Activated CD8-positive, alpha-beta T cell treated with anti-CD3 and anti-CD28 coated beads for 36 hours (primary cell): ENCODE measurements around the gene PTS. TPM values are rescaled to one million over a fixed set of nuclear protein-coding genes. Genes with fewer than 3 reads are reported as not detected.

Experiments
- ATAC-seq: fragments of 200-7000 bp; cut with Tn5 transposase; one replicate; pipeline ENCODE4 v1.10.0; 2021; ENCODE audit warnings: mild to moderate bottlenecking, moderate library complexity
- CTCF ChIA-PET: fragments of 350-600 bp; sonication (Branson Sonifier 250); formaldehyde crosslinking; loops from one replicate; lab custom pipeline; 2021; ENCODE audit warnings: antibody characterized with exemption; lab: Charles Lee
- POLR2A ChIA-PET: fragments of 350-600 bp; sonication (Branson Sonifier 250); formaldehyde crosslinking; loops from one replicate; lab custom pipeline; 2021; ENCODE audit warnings: antibody characterized with exemption; lab: Charles Lee
- DNase-seq: peaks from one replicate; pipeline ENCODE4 v3.0.0-alpha.2; 2020
- H3K27ac Mint-ChIP-seq: one replicate; pipeline ENCODE4 v1.8.0; 2021; ENCODE audit warnings: mild to moderate bottlenecking, mixed read lengths
- H3K27me3 Mint-ChIP-seq: one replicate; pipeline ENCODE4 v1.8.0; 2021; ENCODE audit warnings: mixed read lengths
- H3K36me3 Mint-ChIP-seq: one replicate; pipeline ENCODE4 v1.8.0; 2021; ENCODE audit warnings: low read depth, mixed read lengths
- H3K4me1 Mint-ChIP-seq: one replicate; pipeline ENCODE4 v1.8.0; 2021; ENCODE audit warnings: low read depth, mixed read lengths
- H3K4me3 Mint-ChIP-seq: one replicate; pipeline ENCODE4 v1.8.0; 2021; ENCODE audit warnings: mild to moderate bottlenecking, moderate library complexity, mixed read lengths
- H3K9me3 Mint-ChIP-seq: one replicate; pipeline ENCODE4 v1.8.0; 2021; ENCODE audit warnings: mixed read lengths
- CTCF ChIP-seq: fragments of 200-600 bp; IDR thresholded peaks from one replicate; pipeline ENCODE4 v1.8.0; 2022; ENCODE audit warnings: antibody characterized with exemption, mild to moderate bottlenecking
- intact Hi-C: fragments of 100-400 bp; cut with micrococcal nuclease; formaldehyde crosslinking; loops from one replicate; pipeline ENCODE4 v1.10.0; 2022
- total RNA-seq, 2 experiments: library from RNA; stranded (reverse); gene quantifications; one replicate each; pipeline ENCODE4 v1.2.3, GENCODE V29; 2021

Gene PTS
- total RNA-seq, 2 experiments from 2014 or later: 22.6 to 24.9 TPM

DNA sequence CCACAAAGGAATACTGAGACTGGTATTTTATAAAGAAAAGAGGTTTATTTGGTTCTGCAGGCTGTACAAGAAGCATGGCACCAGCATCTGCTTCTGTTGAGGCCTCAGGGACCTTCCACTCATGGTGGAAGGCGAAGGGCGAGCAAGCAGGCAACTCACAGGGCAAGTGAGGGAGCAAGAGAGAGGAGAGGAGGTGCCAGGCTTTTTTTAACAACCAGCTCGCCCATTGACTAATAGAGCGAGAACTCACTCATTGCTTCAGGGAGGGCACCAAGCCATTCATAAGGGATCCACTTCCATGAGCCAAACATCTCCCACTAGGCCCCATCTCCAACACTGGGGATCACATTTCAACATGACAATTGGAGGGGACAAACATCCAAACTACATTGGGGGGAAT, 1.2 kb downstream of the PTS start:
- ATAC-seq: no peak

GRCh38 chr11:112228706-112229105, 2.5 kb downstream of the PTS start:
- ChIA-PET CTCF (interaction anchor here (1.6 to 5.1 kb wide), 2 partner anchors 9 to 52 kb away, joined by 4 to 37 read pairs; no protein-coding TSS in a partner anchor), POLR2A (interaction anchor here (1.5 kb wide), 1 partner anchor 45 kb away, joined by 4 read pairs; no protein-coding TSS in a partner anchor)
- ATAC-seq (no peak), DNase-seq (no peak)
- no peaks in the 10 kb centered on the region for H3K9me3 Mint-ChIP-seq
- intact Hi-C loops: no loop called here
- peaks cover 1% of the 10 kb centered on the region for H3K27me3 Mint-ChIP-seq
- peaks cover 15% of the 10 kb centered on the region for H3K4me1 Mint-ChIP-seq
- no peak overlapping the region for H3K27ac Mint-ChIP-seq
- peaks cover 21% of the 10 kb centered on the region for H3K36me3 Mint-ChIP-seq
- no peak for TF ChIP-seq CTCF
- H3K4me3 Mint-ChIP-seq: no peak overlapping the region

More for the DNA sequence above, 1.2 kb downstream of the PTS start:
- intact Hi-C loops: no loop called here
- no peak for DNase-seq
- TF ChIP-seq CTCF: no peak
- H3K36me3 Mint-ChIP-seq: peaks cover 21% of the 10 kb centered on the region
- H3K27ac Mint-ChIP-seq: no peak overlapping the region
- H3K27me3 Mint-ChIP-seq: peaks cover 1% of the 10 kb centered on the region
- H3K9me3 Mint-ChIP-seq: no peaks in the 10 kb centered on the region
- peak overlapping the region; percentile 70 for H3K4me3 Mint-ChIP-seq
- ChIA-PET POLR2A (interaction anchor here (1.0 to 1.5 kb wide), 2 partner anchors 9 to 46 kb away, joined by 4 to 5 read pairs; no protein-coding TSS in a partner anchor), CTCF (interaction anchor here (1.6 to 5.1 kb wide), 2 partner anchors 8 to 53 kb away, joined by 4 to 37 read pairs; no protein-coding TSS in a partner anchor)
- peaks cover 15% of the 10 kb centered on the region for H3K4me1 Mint-ChIP-seq

DNA sequence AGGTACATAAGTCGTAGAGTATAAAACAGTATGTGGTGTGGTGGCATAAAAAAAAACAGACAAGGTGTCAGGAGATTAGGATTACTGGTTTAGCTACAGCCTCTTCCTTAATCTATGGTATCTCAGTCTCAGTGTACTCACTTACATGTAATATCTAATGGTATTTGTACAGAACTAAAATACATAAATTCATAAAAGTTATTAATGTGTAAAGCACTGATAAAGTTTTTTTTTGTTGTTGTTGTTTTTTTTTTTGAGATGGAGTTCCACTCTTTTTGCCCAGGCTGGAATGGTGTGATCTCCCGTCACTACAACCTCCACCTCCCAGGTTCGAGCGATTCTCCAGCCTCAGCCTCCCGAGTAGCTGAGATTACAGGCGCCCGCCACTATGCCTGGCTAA, 2.9 kb downstream of the PTS start:
- Mint-ChIP-seq H3K36me3 (peaks cover 23% of the 10 kb centered on the region), H3K27me3 (peaks cover 1% of the 10 kb centered on the region), H3K4me3 (no peak overlapping the region), H3K9me3 (no peaks in the 10 kb centered on the region), H3K27ac (no peak overlapping the region), H3K4me1 (peaks cover 15% of the 10 kb centered on the region)
- intact Hi-C loops: no loop called here
- ChIA-PET CTCF (interaction anchor here (5.1 kb wide), 1 partner anchor 51 kb away, joined by 37 read pairs; no protein-coding TSS in a partner anchor), POLR2A (interaction anchor here (0.6 kb wide), 1 partner anchor 129 kb away, joined by 3 read pairs; no protein-coding TSS in a partner anchor)
- DNase-seq (no peak), ATAC-seq (no peak)
- no peak for TF ChIP-seq CTCF

DNA sequence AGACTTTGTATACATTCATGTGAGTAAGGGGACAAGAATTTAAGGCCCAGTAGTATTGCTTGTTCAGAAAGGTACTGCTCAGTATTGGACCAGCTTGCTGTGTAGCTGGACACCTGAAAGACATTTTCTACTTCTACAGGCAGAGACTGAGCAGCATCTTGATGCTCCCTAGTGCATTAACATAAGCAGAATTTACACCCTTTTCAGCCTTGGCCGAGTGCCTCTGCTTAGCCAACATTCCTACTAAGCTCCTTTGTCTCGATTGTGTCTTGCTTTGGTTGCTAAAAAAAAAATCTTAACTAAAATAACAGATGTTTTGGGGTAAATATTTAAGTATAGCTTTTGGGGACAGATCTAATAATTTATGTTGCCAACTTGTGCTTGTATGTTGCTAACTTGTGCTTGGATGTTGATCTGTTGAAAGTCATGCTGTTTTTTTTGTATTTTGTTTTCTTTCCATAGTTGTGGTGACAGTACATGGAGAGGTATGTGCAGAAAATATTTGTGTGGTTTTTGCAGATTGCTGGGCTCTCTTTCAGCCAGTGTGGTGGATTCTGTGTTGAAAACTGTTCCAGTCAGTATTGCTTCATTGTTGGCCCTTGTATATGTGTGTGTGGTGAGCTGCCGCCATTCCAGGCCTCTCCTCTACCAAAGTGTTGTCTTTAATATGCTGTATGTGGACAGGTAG, 3.7 kb downstream of the PTS start:
- H3K4me1 Mint-ChIP-seq: peaks cover 15% of the 10 kb centered on the region
- ATAC-seq (no peak), DNase-seq (no peak)
- ChIA-PET POLR2A (interaction anchor here (0.6 to 1.3 kb wide), 3 partner anchors 10 to 644 kb away, joined by 3 to 4 read pairs (median 3); no protein-coding TSS in a partner anchor), CTCF (interaction anchor here (5.1 kb wide), 1 partner anchor 51 kb away, joined by 37 read pairs; no protein-coding TSS in a partner anchor)
- intact Hi-C loops: no loop called here
- no peak overlapping the region for H3K27ac Mint-ChIP-seq
- H3K36me3 Mint-ChIP-seq: peaks cover 23% of the 10 kb centered on the region
- no peak for TF ChIP-seq CTCF
- no peaks in the 10 kb centered on the region for H3K9me3 Mint-ChIP-seq
- H3K27me3 Mint-ChIP-seq: peaks cover 1% of the 10 kb centered on the region
- no peak overlapping the region for H3K4me3 Mint-ChIP-seq

GRCh38 chr11:112231952-112232351, 5.7 kb downstream of the PTS start:
- CTCF ChIA-PET: interaction anchor here (0.9 to 3.0 kb wide), 3 partner anchors 13 to 48 kb away, joined by 3 to 15 read pairs (median 10); no protein-coding TSS in a partner anchor
- peaks cover 37% of the 10 kb centered on the region for H3K36me3 Mint-ChIP-seq
- no peak for ATAC-seq

More at GRCh38 chr11:112231952-112232351, 5.7 kb downstream of the PTS start:
- H3K27me3 Mint-ChIP-seq: no peaks in the 10 kb centered on the region
- no peak for DNase-seq
- POLR2A ChIA-PET: interaction anchor here (1.5 kb wide), 1 partner anchor 48 kb away, joined by 4 read pairs; no protein-coding TSS in a partner anchor
- H3K27ac Mint-ChIP-seq: no peak overlapping the region
- no peak for TF ChIP-seq CTCF
- H3K4me3 Mint-ChIP-seq: no peak overlapping the region
- intact Hi-C loops: no loop called here
- peaks cover 12% of the 10 kb centered on the region for H3K4me1 Mint-ChIP-seq
- H3K9me3 Mint-ChIP-seq: no peaks in the 10 kb centered on the region
